Activated CD8-positive, alpha-beta memory T cell treated with anti-CD3 and anti-CD28 coated beads, Interleukin-2, amount 50 U/mL, for 1 hour (primary cell): Measurements from ENCODE around the gene ZBP1.

ENCODE experiments used
- DNase-seq: peaks from one replicate; pipeline ENCODE4 v3.0.0-alpha.2; 2020; ENCODE audit errors: extremely low read depth

Gene ZBP1

GRCh38 chr20:57571782-57572416, 48.3 kb downstream of the ZBP1 start:
- DNase-seq: no peak

- DNase-seq: no peak
These were observed 49.3 kb downstream of the ZBP1 start for GRCh38 chr20:57570920-57571319.

GRCh38 chr20:57570145-57570850, 49.9 kb downstream of the ZBP1 start:
- DNase-seq: no peak

- no peak for DNase-seq
These were observed 51.3 kb downstream of the ZBP1 start for GRCh38 chr20:57568960-57569359.

GRCh38 chr20:57568088-57568896, 51.9 kb downstream of the ZBP1 start:
- no peak for DNase-seq

GRCh38 chr20:57567471-57568079, 52.7 kb downstream of the ZBP1 start:
- no peak for DNase-seq

- DNase-seq: no peak
These were observed 53.3 kb downstream of the ZBP1 start for GRCh38 chr20:57566803-57567459.

- DNase-seq: no peak
These were observed 53.8 kb downstream of the ZBP1 start for GRCh38 chr20:57566399-57566798.

- no peak for DNase-seq
These were observed 55.1 kb downstream of the ZBP1 start for GRCh38 chr20:57564951-57565642.

- no peak for DNase-seq
These were observed 55.9 kb downstream of the ZBP1 start for GRCh38 chr20:57564180-57564802.

- no peak for DNase-seq
These were observed 56.7 kb downstream of the ZBP1 start for GRCh38 chr20:57563522-57563921.

- DNase-seq: no peak
These were observed 57.4 kb downstream of the ZBP1 start for GRCh38 chr20:57562541-57563465.

- DNase-seq: no peak
These were observed 58.6 kb downstream of the ZBP1 start for GRCh38 chr20:57561356-57562279.

- DNase-seq: no peak
These were observed 59.5 kb downstream of the ZBP1 start, which contains the start of gene PCK1 for GRCh38 chr20:57560554-57561355. Gene PCK1 (plus strand): TSS chr20:57561110. CDS start chr20:57561412, 302 bp downstream.

- DNase-seq: no peak
These were observed 60.3 kb downstream of the ZBP1 start for GRCh38 chr20:57559658-57560553.

GRCh38 chr20:57559289-57559634, 61.0 kb downstream of the ZBP1 start:
- no peak for DNase-seq
